Caco-2 (cell line): ENCODE results near the gene SERPINH1. TPM values are rescaled to one million over a fixed set of nuclear protein-coding genes. Genes with fewer than 3 reads are reported as not detected.

ENCODE experiments used
- BruUV-seq: library from RNA; stranded (reverse); fragments of 400-500 nt; replicated peaks from 2 replicates; lab custom pipeline; 2021; lab: Mats Ljungman, UMichigan
- CTCF ChIA-PET: fragments of 300-600 bp; sonication (Branson Sonifier 250); formaldehyde crosslinking; loops from one replicate; lab custom pipeline; 2022; ENCODE audit warnings: antibody characterized with exemption; lab: Charles Lee
- POLR2A ChIA-PET: fragments of 300-600 bp; sonication (Branson Sonifier 250); formaldehyde crosslinking; loops from one replicate; lab custom pipeline; 2022; ENCODE audit warnings: antibody characterized with exemption; lab: Charles Lee
- DNase-seq, 2 experiments: peaks; one replicate each; pipeline versions ENCODE4 v3.0.0 to v3.0.0-alpha.2; 2020 to 2022
- H3K27me3 ChIP-seq: replicated peaks from 2 replicates; pipeline ENCODE4 v1.6.0; 2011; ENCODE audit warnings: low read length; ENCODE audit not compliant: control insufficient read depth, insufficient read depth
- H3K36me3 ChIP-seq: 2 replicates; pipeline ENCODE4 v1.5.1; 2011; ENCODE audit warnings: low read length; ENCODE audit not compliant: control insufficient read depth, insufficient read depth
- H3K4me1 ChIP-seq: fragments of 250-450 bp; sonication (Bioruptor Pico); 2 replicates; pipeline ENCODE4 v1.5.1; 2020; ENCODE audit warnings: mild to moderate bottlenecking
- H3K4me3 ChIP-seq: 2 replicates; pipeline ENCODE4 v1.5.1; 2011; ENCODE audit warnings: low read depth, mild to moderate bottlenecking, control low read depth, low read length
- H3K9me3 ChIP-seq: fragments of 250-450 bp; sonication (Bioruptor Pico); 2 replicates; pipeline ENCODE4 v1.5.1; 2020; ENCODE audit warnings: mild to moderate bottlenecking, moderate library complexity
- H3K27ac Mint-ChIP-seq: one replicate; pipeline ENCODE4 v1.8.0; 2022; ENCODE audit warnings: mixed read lengths; ENCODE audit not compliant: unreplicated experiment
- H3K27me3 Mint-ChIP-seq: one replicate; pipeline ENCODE4 v1.8.0; 2022; ENCODE audit warnings: mixed read lengths; ENCODE audit not compliant: insufficient read depth, unreplicated experiment
- H3K36me3 Mint-ChIP-seq: one replicate; pipeline ENCODE4 v1.8.0; 2022; ENCODE audit warnings: mild to moderate bottlenecking, mixed read lengths; ENCODE audit not compliant: insufficient read depth, unreplicated experiment
- H3K4me1 Mint-ChIP-seq: one replicate; pipeline ENCODE4 v1.8.0; 2022; ENCODE audit warnings: low read depth, mixed read lengths; ENCODE audit not compliant: unreplicated experiment
- H3K4me3 Mint-ChIP-seq: one replicate; pipeline ENCODE4 v1.8.0; 2022; ENCODE audit warnings: mild to moderate bottlenecking, moderate library complexity, mixed read lengths; ENCODE audit not compliant: unreplicated experiment
- H3K9me3 Mint-ChIP-seq: one replicate; pipeline ENCODE4 v1.8.0; 2022; ENCODE audit warnings: mixed read lengths; ENCODE audit not compliant: unreplicated experiment
- intact Hi-C: fragments of 100-400 bp; cut with micrococcal nuclease; formaldehyde crosslinking; loops from one replicate; pipeline ENCODE4 v1.10.0; 2022; ENCODE audit not compliant: unreplicated experiment
- total RNA-seq: library from RNA; stranded (reverse); gene quantifications from 2 replicates; pipeline ENCODE4 v1.2.3, GENCODE V29; 2022
- TF ChIP-seq, protein P1 (sequence below), 2 experiments: fragments of 200-600 bp in 1 of 2; IDR thresholded peaks; 1 replicate in 1 of 2; 2 replicates in 1 of 2; pipeline versions ENCODE4 v1.5.1 to v1.8.0; 2011 to 2022; ENCODE audit warnings: antibody characterized with exemption in 1 of 2, control low read depth in 1 of 2, inconsistent platforms in 1 of 2, low read depth in 1 of 2, low read length in 1 of 2, mild to moderate bottlenecking in 1 of 2, moderate library complexity in 1 of 2; ENCODE audit not compliant: insufficient read depth in 1 of 2, severe bottlenecking in 1 of 2, unreplicated experiment in 1 of 2

The SERPINH1 gene
- total RNA-seq, 1 experiment from 2014 or later, result 481 TPM

DNA sequence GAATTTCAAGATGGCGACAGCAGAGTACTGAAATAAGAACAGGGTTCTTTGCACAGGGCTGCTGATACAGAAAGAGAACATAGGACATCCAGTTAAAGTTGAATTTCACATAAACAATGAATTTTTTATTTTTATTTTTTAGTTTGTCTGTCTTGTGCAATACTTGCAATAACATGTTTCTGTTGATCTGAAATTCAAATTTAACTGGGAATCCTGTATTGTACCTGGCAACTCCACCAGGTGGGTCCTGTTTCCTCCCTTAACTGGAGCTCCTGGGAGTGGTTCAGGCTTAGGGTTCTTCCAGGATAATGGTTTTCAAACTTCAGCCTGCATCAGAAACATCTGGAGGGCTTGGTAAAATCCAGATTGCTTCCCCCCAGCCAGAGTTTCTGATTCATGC lies 14.9 kb upstream of the SERPINH1 start:
- DNase-seq, result no peak
- no peak overlapping the region for H3K4me3 Mint-ChIP-seq
- ChIA-PET CTCF (interaction anchor here (1.0 to 2.0 kb wide), 2 partner anchors 16 to 179 kb away, joined by 4 to 7 read pairs; no protein-coding TSS in a partner anchor), POLR2A (interaction anchor here (0.5 kb wide), 1 partner anchor 157 kb away, joined by 3 read pairs; no protein-coding TSS in a partner anchor)
- H3K27ac Mint-ChIP-seq, result peak overlapping the region; percentile 82
- intact Hi-C loops, result loop anchor here (1.0 to 5.0 kb wide), 7 partner anchors 15 to 322 kb away; partner anchors contain the start of genes DGAT2 and SERPINH1
- Histone ChIP-seq H3K9me3 (no peaks in the 10 kb centered on the region), H3K36me3 (no peaks in the 10 kb centered on the region), H3K4me3 (no peak overlapping the region), H3K4me1 (peaks cover 7% of the 10 kb centered on the region), H3K27me3 (no peaks in the 10 kb centered on the region)
- no peaks in the 10 kb centered on the region for H3K27me3 Mint-ChIP-seq
- no peaks in the 10 kb centered on the region for H3K36me3 Mint-ChIP-seq
- H3K4me1 Mint-ChIP-seq, result peaks cover 16% of the 10 kb centered on the region
- TF ChIP-seq, protein P1, sequence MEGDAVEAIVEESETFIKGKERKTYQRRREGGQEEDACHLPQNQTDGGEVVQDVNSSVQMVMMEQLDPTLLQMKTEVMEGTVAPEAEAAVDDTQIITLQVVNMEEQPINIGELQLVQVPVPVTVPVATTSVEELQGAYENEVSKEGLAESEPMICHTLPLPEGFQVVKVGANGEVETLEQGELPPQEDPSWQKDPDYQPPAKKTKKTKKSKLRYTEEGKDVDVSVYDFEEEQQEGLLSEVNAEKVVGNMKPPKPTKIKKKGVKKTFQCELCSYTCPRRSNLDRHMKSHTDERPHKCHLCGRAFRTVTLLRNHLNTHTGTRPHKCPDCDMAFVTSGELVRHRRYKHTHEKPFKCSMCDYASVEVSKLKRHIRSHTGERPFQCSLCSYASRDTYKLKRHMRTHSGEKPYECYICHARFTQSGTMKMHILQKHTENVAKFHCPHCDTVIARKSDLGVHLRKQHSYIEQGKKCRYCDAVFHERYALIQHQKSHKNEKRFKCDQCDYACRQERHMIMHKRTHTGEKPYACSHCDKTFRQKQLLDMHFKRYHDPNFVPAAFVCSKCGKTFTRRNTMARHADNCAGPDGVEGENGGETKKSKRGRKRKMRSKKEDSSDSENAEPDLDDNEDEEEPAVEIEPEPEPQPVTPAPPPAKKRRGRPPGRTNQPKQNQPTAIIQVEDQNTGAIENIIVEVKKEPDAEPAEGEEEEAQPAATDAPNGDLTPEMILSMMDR (IDR thresholded peaks at IDR 0.05; ENCODE audit: insufficient read depth in 1 of 2, low read depth in 1 of 2, low read length in 1 of 2, severe bottlenecking in 1 of 2, unreplicated experiment in 1 of 2), result no peak
- BruUV-seq, result no TSS peak
- H3K9me3 Mint-ChIP-seq, result peaks cover 9% of the 10 kb centered on the region

DNA sequence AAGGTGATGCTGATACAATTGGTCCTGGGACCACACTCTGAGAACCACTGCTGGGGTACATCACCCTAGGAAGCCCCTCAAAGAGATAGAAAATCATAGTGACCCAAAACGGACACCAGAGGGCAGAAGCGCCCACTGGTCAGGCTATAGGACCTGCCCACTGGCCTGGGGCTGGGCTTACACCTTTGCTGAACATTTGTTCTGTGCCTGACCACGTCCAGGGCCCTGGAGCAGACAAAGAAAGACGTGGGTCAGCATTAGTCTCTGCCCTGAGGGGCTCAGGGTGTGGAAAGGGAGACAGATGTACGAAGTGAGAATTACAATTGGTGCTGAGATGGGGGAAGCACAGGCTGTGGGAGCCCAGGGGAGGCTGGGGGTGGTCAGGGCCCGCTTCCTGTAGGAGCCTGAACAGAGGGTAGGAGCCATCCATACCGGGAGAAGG lies 14.4 kb upstream of the SERPINH1 start:
- H3K36me3 Mint-ChIP-seq, result no peaks in the 10 kb centered on the region
- H3K4me3 Mint-ChIP-seq, result no peak overlapping the region
- no peaks in the 10 kb centered on the region for H3K9me3 ChIP-seq
- POLR2A ChIA-PET, result no interaction called here
- no peak overlapping the region for H3K4me3 ChIP-seq
- no peaks in the 10 kb centered on the region for H3K27me3 Mint-ChIP-seq
- H3K4me1 ChIP-seq, result peaks cover 7% of the 10 kb centered on the region
- TF ChIP-seq, protein P1 (IDR thresholded peaks at IDR 0.05; ENCODE audit: insufficient read depth in 1 of 2, low read depth in 1 of 2, low read length in 1 of 2, severe bottlenecking in 1 of 2, unreplicated experiment in 1 of 2), result peak; percentile 96 to 99
- no TSS peak for BruUV-seq
- CTCF ChIA-PET, result interaction anchor here (2.0 kb wide), 1 partner anchor 16 kb away, joined by 7 read pairs; no protein-coding TSS in a partner anchor
- peaks cover 16% of the 10 kb centered on the region for H3K4me1 Mint-ChIP-seq
- H3K9me3 Mint-ChIP-seq, result peaks cover 9% of the 10 kb centered on the region
- H3K36me3 ChIP-seq, result no peaks in the 10 kb centered on the region
- intact Hi-C loops, result loop anchor here (1.0 to 5.0 kb wide), 7 partner anchors 15 to 321 kb away; partner anchors contain the start of genes DGAT2 and SERPINH1
- no peaks in the 10 kb centered on the region for H3K27me3 ChIP-seq
- peak overlapping the region; percentile 82 for H3K27ac Mint-ChIP-seq
- peak; percentile 89 to 90 for DNase-seq

- H3K27me3 ChIP-seq, result no peaks in the 10 kb centered on the region
- intact Hi-C loops, result loop anchor here (5.0 kb wide), 1 partner anchor 99 kb away; no protein-coding TSS in a partner anchor
- H3K4me3 Mint-ChIP-seq, result no peak overlapping the region
- H3K27ac Mint-ChIP-seq, result no peak overlapping the region
- POLR2A ChIA-PET, result interaction anchor here (0.9 kb wide), 1 partner anchor 14 kb away, joined by 4 read pairs; no protein-coding TSS in a partner anchor
- TF ChIP-seq, protein P1 (IDR thresholded peaks at IDR 0.05; ENCODE audit: insufficient read depth in 1 of 2, low read depth in 1 of 2, low read length in 1 of 2, severe bottlenecking in 1 of 2, unreplicated experiment in 1 of 2), result no peak
- BruUV-seq, result no TSS peak
- no peaks in the 10 kb centered on the region for H3K9me3 ChIP-seq
- no peaks in the 10 kb centered on the region for H3K36me3 ChIP-seq
- H3K4me1 Mint-ChIP-seq, result peaks cover 16% of the 10 kb centered on the region
- H3K4me1 ChIP-seq, result peaks cover 7% of the 10 kb centered on the region
- no peaks in the 10 kb centered on the region for H3K27me3 Mint-ChIP-seq
- no peaks in the 10 kb centered on the region for H3K36me3 Mint-ChIP-seq
- H3K9me3 Mint-ChIP-seq, result peaks cover 9% of the 10 kb centered on the region
- no peak overlapping the region for H3K4me3 ChIP-seq
- CTCF ChIA-PET, result interaction anchor here (0.7 to 1.5 kb wide), 2 partner anchors 26 to 120 kb away, joined by 3 to 5 read pairs; partner anchors contain the start of gene MAP6
- DNase-seq, result no peak
Measured at GRCh38 chr11:75548595-75549272, 13.3 kb upstream of the SERPINH1 start.
